Kidney capillary endothelial cell (primary cell): Measurements from ENCODE around the gene EVA1C.
A peak's percentile ranks its signal among the peaks of the same experiment; 100 is the strongest.
"Not testable (repeated sequence)": the region's sequence is repeated elsewhere in the genome, so short reads cannot be mapped to it uniquely, and the experiment has no call there.

Experiments
- DNase-seq: peaks from one replicate; pipeline ENCODE4 v3.0.0-alpha.2; 2018; ENCODE audit warnings: low spot score

Gene EVA1C

DNA sequence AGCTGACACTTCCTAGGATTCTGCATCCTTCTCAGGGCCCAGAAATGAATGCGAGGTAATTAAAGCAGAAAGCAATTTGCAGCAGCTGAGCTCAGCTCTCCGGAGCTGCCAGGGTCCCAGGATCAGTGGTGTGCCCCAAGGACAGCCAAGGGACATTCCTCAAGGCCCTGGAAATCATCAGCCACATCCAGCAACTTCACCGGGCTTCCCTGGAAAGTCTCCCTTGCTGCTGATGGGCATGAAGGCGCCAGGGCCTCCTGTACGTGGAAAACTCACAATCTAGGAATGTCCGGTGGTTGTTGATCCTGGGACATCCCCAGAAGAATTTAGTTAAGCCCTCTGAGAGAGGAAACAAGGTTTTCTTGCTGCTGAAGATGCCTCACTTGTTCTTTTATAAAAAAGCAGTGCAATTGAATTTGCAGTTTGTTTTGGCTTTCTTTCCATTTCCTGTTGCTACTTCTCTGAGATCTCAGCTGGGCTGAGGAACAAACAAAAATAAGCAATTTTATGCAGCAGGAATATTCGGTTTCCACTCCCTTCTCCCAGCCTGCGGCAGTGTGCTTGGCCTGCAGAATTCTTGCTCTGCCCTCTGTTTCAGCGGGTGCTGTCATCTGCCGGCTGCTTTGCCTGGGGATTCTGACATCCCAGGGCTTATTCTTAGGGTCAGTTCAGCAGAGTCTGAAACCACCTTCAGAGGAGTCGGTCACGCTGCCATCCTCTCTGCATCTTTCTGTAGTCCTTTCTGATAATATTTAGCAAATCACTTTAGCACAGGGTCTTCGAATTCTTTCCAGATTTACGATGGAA lies 86.9 kb downstream of the EVA1C start:
- peak; percentile 83 for DNase-seq

DNA sequence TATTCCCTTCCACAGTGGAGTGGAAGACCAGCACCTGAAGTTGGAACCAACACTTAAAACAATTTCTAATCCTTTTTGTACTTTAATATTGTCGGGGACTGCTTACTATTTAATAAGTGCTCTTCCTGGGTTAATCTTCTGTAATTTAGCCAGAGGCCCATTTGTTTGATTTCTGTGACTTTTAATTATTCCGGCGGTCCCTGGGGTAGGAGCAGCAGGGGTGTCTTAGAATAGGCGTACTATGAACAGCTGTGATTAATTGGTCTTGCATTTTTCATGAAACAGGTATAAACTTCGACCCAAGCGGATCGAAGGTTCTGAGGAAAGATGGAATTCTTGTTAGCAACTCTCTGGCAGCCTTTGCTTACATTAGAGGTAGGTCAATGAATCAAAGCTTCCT lies 91.1 kb downstream of the EVA1C start:
- not testable (repeated sequence) for DNase-seq

DNA sequence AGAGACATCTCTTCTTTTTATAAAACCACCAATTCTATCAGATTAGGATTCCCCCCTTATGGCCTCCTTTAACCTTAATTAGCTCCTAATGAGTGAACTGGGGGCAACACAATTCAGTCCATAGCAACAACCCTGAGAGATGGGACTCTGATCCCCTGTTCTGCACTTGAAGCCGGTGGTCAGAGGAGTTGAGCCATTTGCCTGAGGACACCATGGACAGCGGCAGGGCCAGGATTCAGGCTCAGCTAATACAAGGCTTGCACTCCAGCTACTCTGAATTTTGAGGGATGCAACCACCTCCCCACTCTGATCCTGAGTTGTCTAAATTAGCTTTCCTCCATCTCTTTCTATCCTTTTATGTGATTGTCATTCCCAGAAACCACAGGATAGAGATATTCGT lies 93.3 kb downstream of the EVA1C start:
- DNase-seq, result not testable (repeated sequence)

DNA sequence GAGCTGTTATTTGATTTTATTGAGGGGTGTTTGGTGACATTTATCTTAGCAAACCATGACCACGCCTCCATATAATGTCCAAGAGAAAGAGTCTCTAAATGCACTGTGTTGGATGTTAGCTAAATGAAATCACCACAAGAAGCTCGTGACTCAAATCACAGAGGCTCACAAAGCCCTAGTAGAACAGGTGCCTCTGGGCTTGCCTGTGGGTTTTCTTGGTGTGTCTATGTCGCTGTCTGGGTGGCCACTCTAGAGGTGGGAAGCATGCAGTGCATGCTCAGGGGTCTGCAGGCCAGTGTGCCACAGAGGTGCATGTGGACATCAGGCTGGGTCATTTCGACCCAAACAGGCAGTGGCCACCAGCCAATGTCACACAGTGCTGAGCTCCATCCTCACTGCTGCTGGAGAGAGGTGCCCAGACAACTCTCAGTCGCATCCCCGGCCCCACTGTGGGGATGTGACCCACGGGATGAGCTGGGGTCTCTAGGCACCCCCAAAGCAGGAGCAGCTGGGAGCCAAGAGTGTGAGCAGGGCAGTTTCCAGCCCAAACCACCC lies 94.0 kb downstream of the EVA1C start:
- DNase-seq, result not testable (repeated sequence)

DNA sequence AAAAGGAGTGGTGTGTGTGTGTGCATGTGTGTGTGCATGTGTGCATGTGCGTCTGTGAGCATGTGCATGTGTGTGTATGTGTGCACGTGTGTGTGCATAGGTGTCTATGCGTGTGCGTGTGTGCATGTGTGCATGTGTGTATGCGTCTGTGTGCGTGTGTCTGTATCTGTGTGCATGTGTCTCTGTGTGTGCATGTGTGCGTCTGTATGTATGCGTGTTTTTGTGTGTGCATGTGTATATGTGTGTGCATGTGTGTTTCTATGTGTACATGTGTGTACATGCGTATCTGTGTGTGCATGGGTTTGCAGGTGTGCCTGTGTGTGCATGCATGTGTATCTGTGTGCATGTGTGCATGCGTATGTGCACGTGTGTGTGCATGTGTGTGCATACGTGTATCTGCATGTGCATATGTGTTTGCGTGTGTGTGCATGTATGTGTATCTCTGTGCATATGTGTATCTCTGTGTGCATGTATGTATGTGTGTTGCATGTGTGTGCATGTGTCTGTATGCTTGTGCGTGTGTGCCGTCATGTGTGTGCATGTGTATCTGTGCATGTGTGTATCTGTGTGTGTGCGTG lies 94.9 kb downstream of the EVA1C start:
- DNase-seq, result no peak

DNA sequence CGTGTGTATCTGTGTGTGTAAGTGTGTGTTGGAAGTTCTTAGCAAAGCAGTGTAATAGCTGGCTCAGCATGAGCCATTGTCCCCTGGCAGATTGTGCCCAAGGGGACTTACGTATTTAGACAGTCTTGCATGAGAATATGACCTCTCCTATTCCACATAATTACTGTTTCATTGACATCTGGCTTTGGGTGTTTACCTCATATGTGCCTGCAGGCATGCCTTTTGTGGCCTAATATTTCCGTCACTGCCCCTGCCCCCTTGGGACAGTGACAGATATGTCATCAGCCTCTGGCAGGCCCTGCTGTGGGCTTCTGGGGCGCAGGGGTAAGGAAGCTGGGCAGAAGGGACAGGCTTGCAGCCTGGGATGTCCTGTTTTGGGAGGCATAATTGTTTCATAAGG lies 95.5 kb downstream of the EVA1C start:
- not testable (repeated sequence) for DNase-seq

DNA sequence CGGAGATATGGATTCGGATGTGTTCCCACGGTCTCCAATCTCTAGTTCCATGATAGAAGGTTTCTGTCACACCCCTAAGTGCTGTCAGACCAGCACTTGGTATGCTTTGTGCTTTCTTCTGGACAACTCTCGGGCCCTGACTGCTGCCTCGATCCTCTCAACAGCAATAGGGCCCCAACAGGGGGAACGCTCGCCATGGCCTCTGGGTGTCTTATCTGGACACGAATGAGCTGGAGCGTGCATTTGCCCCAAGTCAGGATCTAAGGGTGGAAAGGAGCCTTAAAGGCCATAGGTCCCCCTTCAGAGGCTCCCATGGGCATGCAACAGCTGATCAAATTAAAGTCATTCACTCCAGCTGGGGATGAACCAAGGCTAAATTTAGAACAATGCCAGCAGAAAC lies 96.1 kb downstream of the EVA1C start:
- DNase-seq, result no peak

DNA sequence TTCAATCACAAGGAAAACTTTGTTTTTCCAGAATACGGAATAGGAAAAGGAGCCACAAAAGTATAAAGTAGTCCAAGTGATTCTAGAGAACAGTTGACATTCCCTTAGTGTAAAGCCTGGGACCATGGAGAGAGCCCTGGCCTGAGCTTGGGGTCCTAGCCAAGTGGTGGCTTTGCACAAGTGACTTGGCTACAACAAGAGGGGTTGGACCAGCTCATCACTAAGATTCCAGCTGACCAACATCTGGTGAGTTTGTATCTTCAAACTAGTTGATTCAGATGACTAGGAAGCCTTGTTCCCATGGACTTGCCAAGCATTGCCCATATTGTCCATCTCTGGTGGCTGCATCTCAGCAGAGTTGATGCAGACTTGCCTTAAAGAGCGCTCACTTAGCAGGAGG lies 96.5 kb downstream of the EVA1C start:
- DNase-seq, result not testable (repeated sequence)

DNA sequence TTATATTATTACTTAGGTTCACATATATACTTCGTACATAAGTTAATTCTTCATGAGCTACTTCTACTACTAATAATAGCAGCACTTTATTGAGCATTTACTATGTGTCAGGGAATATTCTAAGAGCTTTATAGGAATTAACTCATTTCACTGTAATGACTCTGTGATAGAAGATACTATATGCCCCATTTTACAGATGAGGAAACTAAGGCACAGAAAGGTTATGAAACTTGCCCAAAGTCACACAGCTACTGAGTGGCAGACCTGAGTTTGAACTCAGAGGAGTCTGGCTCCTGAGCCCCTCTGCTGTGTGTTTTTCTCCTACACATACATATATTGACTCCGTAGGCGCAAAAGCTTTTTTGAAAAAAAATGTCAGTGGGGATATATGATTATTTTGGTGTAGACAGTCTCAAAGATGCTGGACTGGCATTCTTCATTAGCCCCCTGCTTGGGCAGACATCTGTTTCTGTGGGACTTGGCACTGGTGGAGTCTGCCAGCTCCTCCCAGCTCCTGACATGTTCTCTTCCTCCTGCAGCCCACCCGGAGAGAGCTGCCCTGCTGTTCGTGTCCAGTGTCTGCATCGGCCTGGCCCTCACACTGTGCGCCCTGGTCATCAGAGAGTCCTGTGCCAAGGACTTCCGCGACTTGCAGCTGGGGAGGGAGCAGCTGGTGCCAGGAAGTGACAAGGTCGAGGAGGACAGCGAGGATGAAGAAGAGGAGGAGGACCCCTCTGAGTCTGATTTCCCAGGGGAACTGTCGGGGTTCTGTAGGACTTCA lies 102.0 kb downstream of the EVA1C start:
- DNase-seq, result no peak

DNA sequence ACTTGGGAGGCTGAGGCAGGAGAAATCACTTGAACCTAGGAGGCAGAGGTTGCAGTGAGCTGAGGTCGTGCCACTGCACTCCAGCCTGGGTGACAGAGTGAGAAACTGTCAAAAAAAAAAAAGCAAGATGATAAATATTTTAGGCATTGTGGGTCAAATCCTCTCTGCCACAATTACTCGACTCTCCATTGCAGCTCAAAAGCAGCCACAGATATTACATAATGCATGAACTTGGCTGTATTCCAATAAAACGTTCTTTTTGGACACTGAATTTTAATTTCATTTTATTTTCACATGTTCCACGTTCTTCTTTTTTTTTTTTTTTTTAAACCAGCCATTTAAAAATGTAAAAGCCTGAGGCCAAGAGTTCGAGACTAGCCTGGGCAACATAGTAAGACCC lies 103.4 kb downstream of the EVA1C start:
- no peak for DNase-seq

DNA sequence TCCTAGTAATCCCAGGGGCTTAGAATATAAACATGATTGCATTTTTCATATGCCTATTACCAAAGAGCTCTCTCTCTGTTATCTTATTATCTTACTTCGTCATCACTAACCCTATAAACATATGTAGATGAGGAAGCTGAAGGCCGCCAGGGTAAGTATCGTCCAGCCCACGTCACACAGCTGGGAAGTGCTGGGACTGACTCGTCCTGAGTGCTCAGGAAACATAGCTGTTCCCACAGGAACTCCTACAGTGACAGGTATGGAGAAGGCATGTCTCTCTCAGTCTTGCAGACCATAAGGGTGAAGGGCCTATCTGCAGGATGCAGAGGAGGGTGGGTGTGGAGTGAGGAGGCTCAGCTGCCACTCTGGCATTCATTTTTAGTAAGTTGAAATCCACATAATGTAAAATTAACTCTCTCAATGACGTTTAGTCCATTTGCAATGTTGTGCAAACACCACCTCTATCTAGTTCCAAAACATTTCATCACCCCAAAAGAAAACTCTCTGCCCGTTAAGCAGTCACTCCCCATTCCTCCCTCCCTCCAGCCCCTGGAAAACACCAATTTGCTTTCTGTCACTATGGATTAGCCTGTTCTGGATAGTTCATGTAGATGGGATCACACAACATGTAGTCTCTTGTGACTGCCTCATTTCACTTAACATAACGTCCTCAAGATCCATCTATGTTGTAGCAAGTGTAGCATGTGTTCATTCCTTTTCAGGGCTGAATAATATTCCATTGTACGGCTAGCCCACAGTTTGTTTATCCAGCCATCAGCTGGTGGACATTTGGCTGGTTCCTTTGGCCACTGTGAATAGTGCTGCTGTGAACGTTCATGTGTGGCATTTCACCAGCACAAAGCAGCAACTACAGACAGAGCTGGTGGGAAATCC lies 104.5 kb downstream of the EVA1C start:
- DNase-seq, result peak; percentile 78

DNA sequence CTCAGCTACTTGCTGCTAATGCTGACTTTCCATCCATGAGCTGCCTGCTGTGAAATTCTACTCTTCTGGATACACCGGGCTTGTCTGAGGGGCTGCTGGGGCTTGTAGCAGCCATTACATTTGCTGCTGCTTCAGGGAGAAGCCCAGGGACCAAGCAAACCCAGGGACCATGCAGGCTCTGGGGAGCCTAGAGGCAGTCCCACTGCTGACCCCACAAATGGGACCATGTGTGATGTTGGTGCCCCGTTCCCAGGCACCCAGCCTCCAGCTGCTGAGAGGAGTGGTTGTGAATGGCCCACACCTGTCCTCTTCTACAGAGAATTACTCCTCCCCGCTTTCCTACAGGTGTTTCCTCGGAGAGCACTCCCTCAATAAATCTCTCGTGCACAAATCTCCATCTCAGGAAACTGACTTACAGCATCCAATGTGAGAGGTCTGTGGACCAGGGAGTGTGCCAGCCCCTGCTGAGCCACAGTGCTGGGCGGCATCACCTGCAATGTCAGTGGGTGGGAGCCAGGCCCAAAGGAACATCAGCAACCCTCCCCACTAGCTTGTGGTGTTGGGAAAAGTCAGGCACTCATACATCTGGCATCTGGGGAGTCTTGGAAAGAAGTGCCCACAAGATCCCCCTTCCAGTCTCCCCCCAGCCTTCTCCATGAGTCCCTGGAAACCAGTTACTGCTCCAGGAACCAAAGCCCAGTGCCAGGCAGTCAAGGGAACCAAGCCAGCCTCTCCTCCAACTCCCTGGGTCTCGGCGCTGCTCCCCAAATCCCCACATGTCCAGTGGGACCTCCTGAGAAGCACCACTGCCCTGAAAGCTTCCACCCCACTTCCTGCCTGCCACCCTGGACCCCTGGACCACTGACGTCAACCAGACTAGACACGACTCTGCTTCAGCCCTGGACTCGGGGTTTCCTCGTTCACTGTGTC lies 107.7 kb downstream of the EVA1C start:
- DNase-seq, result no peak

DNA sequence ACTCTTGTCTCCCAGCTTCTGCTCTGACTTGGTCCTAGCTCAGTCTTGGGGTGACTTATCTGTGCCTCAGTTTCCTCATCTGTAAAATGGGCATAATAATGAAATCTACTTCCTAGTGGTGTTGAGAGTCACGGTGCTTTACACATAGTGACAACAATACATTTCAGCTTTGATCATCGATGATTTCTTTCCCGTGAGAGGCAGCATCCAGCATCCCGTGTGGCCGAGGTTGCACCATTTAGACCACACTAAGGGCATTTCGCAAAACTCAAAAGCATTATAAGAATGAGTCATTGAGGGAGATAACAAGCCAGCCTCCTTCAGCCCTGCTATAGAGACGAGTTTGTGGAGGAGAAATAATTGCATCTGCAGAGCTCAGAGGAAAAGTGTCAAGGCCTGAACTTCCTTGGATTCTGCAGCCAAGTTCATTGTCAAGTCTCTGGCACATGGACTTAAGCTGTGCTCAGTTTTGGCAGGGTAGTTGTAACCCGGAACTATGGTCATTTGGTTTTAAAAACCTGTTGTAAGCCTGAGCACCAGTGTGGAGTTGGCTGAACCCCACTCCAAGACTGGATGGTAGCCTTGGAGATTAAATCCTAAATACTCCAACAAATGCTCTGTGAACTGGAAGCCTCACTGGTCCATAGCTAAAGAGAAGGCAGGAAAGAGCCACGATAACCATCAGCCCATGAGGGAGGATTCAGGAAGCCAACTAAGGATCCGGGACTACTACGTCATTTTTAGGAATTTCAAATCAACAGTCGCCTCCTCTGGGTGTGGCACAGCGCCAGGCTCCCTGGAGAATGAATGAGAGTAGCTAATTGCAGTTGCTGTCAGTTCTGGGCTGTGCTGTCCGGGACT lies 108.6 kb downstream of the EVA1C start:
- DNase-seq, result peak; percentile 94

DNA sequence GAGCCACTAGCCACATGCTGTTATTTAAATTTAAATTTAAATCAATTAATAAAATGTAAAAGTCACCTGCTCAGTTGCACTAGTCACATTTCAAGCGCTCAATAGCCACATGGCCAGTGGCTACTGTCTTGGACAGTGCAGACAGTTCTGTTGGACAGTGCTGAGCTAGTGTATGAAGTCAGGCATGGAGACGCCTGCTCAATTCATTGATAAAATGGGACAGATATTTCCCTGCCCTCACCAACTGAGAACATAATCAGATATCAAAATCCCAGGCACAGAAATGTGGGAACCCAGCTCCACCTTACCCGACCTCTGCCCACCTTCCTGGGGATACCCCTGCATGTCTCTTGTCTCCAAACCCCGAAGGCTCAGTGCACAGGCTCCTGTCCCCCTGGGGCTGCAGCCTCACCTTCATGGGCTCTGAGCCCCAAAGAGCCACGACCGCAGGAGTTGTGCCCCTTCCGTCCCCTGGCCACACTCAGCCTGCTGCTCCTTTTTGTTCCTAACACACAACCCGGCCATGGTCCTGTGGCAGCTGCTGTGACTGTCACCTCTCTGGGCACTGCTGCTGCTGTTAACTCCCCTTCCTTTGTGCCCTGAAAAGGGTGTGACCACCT lies 109.3 kb downstream of the EVA1C start:
- no peak for DNase-seq

DNA sequence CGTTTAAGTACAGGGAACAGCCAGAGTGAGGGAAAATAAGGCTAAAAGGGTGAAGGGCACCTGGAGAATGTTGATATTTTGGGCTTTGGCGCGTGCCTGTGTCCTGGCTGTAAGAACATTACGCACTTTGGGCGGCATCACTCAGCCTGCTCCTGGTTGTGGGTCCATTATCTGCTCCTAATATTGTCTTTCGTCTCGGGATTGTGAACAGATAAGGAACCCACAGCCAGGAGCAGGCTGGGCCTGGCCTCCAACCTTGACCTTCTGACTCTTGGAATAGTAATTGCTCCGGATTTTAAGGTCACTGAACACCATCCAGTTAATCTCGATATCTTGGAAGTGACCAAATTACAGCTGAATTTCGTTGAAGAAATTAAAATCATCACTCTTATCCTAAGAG lies 111.0 kb downstream of the EVA1C start:
- DNase-seq, result no peak

DNA sequence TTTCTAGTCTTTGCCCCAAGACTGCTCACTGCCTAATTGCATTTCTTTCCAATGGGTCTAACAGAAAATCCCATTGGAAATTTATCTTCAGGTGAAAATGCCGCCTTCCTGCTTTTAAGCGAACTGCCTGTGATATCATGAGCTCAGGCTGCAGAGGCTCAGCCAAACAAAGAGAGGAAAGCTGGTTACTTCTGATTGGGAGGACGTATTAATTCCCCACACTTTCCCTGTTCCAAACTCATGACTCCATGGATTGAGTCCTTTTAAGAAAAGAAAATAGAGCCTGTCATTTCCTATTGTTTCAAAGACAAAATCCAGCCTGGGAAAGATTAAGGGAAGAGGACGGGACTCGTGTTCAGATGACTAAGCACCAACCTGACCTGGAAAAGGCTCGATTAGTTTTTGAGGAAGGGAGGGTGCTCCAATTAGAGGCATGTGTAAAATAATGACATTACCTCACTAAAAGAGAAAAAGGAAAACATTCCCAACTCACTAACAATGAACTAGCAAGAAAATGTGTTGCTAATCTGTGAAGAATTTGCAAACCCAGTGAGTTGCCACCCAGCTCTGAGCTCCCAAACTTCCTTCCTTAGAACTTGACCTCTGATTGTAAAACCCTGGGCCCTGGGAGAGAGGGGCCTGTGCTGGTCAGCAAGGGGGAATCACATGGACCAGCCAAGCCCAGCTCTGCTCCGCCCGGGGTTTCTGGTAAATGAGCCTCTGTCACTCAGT lies 111.6 kb downstream of the EVA1C start:
- DNase-seq, result peak; percentile 98

DNA sequence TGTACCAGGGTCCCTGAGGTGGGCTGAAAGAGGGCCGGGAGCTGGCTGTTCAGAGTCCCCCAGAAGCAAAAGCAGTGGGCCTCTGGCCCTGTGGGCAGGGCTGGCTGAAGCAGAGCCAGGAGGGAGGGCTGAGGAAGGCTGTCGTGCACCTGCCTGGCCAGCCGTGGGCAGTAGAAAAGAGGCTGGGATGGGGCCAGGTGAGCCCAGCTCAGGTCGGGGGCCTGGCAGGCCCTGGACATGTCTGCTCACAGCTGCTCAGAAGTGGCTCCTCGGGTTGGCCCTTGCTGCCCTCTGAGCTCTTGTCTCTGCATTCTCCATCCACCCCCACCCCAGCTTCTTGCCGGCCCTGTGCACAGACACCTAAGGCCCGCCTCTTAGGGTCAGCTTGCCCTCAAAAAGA lies 112.8 kb downstream of the EVA1C start:
- DNase-seq, result no peak

DNA sequence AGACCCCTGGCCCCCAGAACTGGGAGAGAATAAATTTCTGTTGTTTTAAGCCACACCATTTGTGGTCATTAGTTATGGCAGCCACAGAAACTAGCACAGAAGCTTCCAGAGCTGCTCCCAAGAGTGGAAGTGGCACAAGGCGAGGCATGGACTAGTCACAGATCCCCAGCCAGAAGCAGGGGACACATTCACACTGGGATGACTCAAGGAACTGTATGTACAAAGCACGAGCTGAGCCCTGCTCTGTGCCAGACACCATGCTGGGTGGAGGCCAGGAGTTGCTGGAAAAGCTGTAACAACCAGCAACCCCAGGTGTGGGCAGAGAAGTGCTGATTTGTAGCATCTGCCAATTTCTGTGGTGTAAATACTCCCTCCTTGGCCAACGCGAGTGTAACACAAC lies 117.2 kb downstream of the EVA1C start:
- no peak for DNase-seq
